Endothelial cell of umbilical vein (primary cell): ENCODE data around the gene TAS2R42.

Source experiments
- CTCF ChIP-seq, 2 donors: IDR thresholded peaks; 1 replicate in 1 of 2; 2 replicates in 1 of 2; pipeline ENCODE4 v1.5.1; 2011; ENCODE audit warnings: low read length in 2 of 2, mild to moderate bottlenecking in 2 of 2, moderate library complexity in 2 of 2, control low read depth in 1 of 2, inconsistent platforms in 1 of 2, low read depth in 1 of 2; ENCODE audit not compliant: insufficient read depth in 1 of 2; ENCODE audit errors: extremely low read depth in 1 of 2
- EZH2 ChIP-seq: IDR thresholded peaks from 2 replicates; pipeline ENCODE4 v1.6.1; 2012; ENCODE audit warnings: borderline replicate concordance, low read depth, mild to moderate bottlenecking, moderate library complexity, low read length, inconsistent platforms; ENCODE audit not compliant: severe bottlenecking
- FOS ChIP-seq: IDR thresholded peaks from 2 replicates; pipeline ENCODE4 v1.6.1; 2011; ENCODE audit warnings: mild to moderate bottlenecking, low read length, moderate library complexity, borderline replicate concordance; ENCODE audit not compliant: insufficient read depth
- GATA2 ChIP-seq: IDR thresholded peaks from 2 replicates; pipeline ENCODE4 v1.7.0; 2011; ENCODE audit warnings: low read depth, mild to moderate bottlenecking, moderate library complexity, mixed read lengths, low read length; ENCODE audit not compliant: insufficient read length, insufficient read depth
- JUN ChIP-seq: IDR thresholded peaks from 2 replicates; pipeline ENCODE4 v1.6.1; 2011; ENCODE audit warnings: borderline replicate concordance, low read depth; ENCODE audit not compliant: insufficient read length, insufficient read depth
- MAX ChIP-seq: IDR thresholded peaks from 2 replicates; pipeline ENCODE4 v1.6.1; 2011; ENCODE audit not compliant: insufficient read depth, insufficient read length
- MYC ChIP-seq: IDR thresholded peaks from one replicate; pipeline ENCODE4 v1.6.1; 2011; ENCODE audit warnings: mild to moderate bottlenecking, low read depth, low read length
- POLR2A ChIP-seq: IDR thresholded peaks from 2 replicates; pipeline ENCODE4 v1.6.1; 2012; ENCODE audit warnings: low read depth, mild to moderate bottlenecking, control low read depth, low read length
- POLR2AphosphoS5 ChIP-seq: IDR thresholded peaks from 2 replicates; pipeline ENCODE4 v1.6.1; 2012; ENCODE audit warnings: low read depth, mild to moderate bottlenecking, control low read depth, low read length, moderate library complexity; ENCODE audit not compliant: insufficient read depth

- TF ChIP-seq MAX (no peak), CTCF (IDR thresholded peaks at IDR 0.05; ENCODE audit: extremely low read depth in 1 of 2, insufficient read depth in 1 of 2, low read depth in 1 of 2, low read length in 2 of 2) (no peak), EZH2 (no peak), POLR2A (no peak), GATA2 (no peak), POLR2AphosphoS5 (no peak), FOS (no peak), MYC (no peak), JUN (no peak)
Measured at GRCh38 chr12:11162502-11162901, 24.2 kb downstream of the TAS2R42 start.
